Liver (tissue), 9 donors: ENCODE measurements around the gene NQO2. TPM values are rescaled to one million over a fixed set of nuclear protein-coding genes. Genes with fewer than 3 reads are reported as not detected.
A peak's percentile ranks its signal among the peaks of the same experiment; 100 is the strongest.
"Not testable (repeated sequence)": the region's sequence is repeated elsewhere in the genome, so short reads cannot be mapped to it uniquely, and the experiment has no call there.

ENCODE experiments used
- DNase-seq: peaks from one replicate; pipeline ENCODE4 v3.0.0-alpha.2; 2017; ENCODE audit warnings: low spot score
- H3K27ac ChIP-seq, 2 donors: one replicate each; pipeline ENCODE4 v1.7.0; 2013; ENCODE audit warnings: inconsistent platforms in 2 of 2, low read length in 2 of 2, control low read depth in 1 of 2, low read depth in 1 of 2, mild to moderate bottlenecking in 1 of 2
- H3K27me3 ChIP-seq, 4 donors: one replicate each; pipeline versions ENCODE4 v1.6.1 to v1.7.0; 2013; ENCODE audit warnings: low read length in 3 of 4, inconsistent platforms in 1 of 4, mild to moderate bottlenecking in 1 of 4, moderate library complexity in 1 of 4; ENCODE audit not compliant: control insufficient read depth in 4 of 4, insufficient read depth in 4 of 4
- H3K36me3 ChIP-seq, 4 donors: one replicate each; pipeline versions ENCODE4 v1.6.1 to v1.7.0; 2013; ENCODE audit warnings: low read length in 3 of 4, mild to moderate bottlenecking in 3 of 4, low read depth in 1 of 4, moderate library complexity in 1 of 4; ENCODE audit not compliant: control insufficient read depth in 4 of 4, insufficient read depth in 3 of 4
- H3K4me1 ChIP-seq, 4 donors: one replicate each; pipeline versions ENCODE4 v1.6.1 to v1.7.0; 2013; ENCODE audit warnings: low read length in 3 of 4, mild to moderate bottlenecking in 3 of 4, moderate library complexity in 1 of 4; ENCODE audit not compliant: control insufficient read depth in 4 of 4, insufficient read depth in 4 of 4
- H3K4me3 ChIP-seq, 3 donors: one replicate each; pipeline versions ENCODE4 v1.6.1 to v1.7.0; 2013; ENCODE audit warnings: low read length in 3 of 3, control low read depth in 1 of 3, low read depth in 1 of 3, mild to moderate bottlenecking in 1 of 3
- H3K9ac ChIP-seq, 2 donors: one replicate each; pipeline ENCODE4 v1.7.0; 2013; ENCODE audit warnings: low read length in 2 of 2, mild to moderate bottlenecking in 2 of 2, moderate library complexity in 2 of 2, control low read depth in 1 of 2, low read depth in 1 of 2
- H3K9me3 ChIP-seq, 4 donors: one replicate each; pipeline versions ENCODE4 v1.6.1 to v1.7.0; 2013; ENCODE audit warnings: low read length in 3 of 4; ENCODE audit not compliant: control insufficient read depth in 4 of 4
- ATF3 ChIP-seq: IDR thresholded peaks from 2 replicates; pipeline ENCODE4 v1.6.1; 2016; ENCODE audit warnings: antibody characterized with exemption
- EGR1 ChIP-seq, 2 donors: IDR thresholded peaks; 2 replicates each; pipeline ENCODE4 v1.6.1; 2016 to 2018; ENCODE audit warnings: antibody characterized with exemption in 2 of 2, low read depth in 2 of 2
- FOXA1 ChIP-seq: IDR thresholded peaks from 2 replicates; pipeline ENCODE4 v1.6.1; 2016; ENCODE audit warnings: antibody characterized with exemption
- FOXA2 ChIP-seq: IDR thresholded peaks from 2 replicates; pipeline ENCODE4 v1.6.1; 2016; ENCODE audit warnings: antibody characterized with exemption
- GABPA ChIP-seq, 2 donors: IDR thresholded peaks in 1 of 2; conservative IDR thresholded peaks in 1 of 2; 2 replicates each; pipeline ENCODE4 v1.6.1; 2016; ENCODE audit warnings: antibody characterized with exemption in 2 of 2, mild to moderate bottlenecking in 1 of 2, moderate library complexity in 1 of 2
- HNF4A ChIP-seq, 2 donors: conservative IDR thresholded peaks; 2 replicates each; pipeline ENCODE4 v1.6.1; 2016; ENCODE audit warnings: antibody characterized with exemption in 2 of 2, mild to moderate bottlenecking in 2 of 2
- JUND ChIP-seq, 2 donors: IDR thresholded peaks; 2 replicates each; pipeline ENCODE4 v1.6.1; 2016; ENCODE audit warnings: antibody characterized with exemption in 2 of 2
- RXRA ChIP-seq, 2 donors: IDR thresholded peaks; 2 replicates each; pipeline ENCODE4 v1.6.1; 2017 to 2018; ENCODE audit warnings: antibody characterized with exemption in 2 of 2, mild to moderate bottlenecking in 1 of 2
- YY1 ChIP-seq: IDR thresholded peaks from 2 replicates; pipeline ENCODE4 v1.6.1; 2016; ENCODE audit warnings: antibody characterized with exemption, mild to moderate bottlenecking
- WGBS: extraction: QIAGEN DNeasy Blood & Tissue Kit; methylation state at CpG from one replicate; pipeline ENCODE4 v1.1.7; 2013; 5-methylcytosine and 5-hydroxymethylcytosine counted together
- polyA plus RNA-seq, 2 donors: library from polyadenylated mRNA; stranded (reverse) in 1 of 2; unstranded in 1 of 2; fragments of 200-250 nt in 1 of 2; fragments of >200 nt in 1 of 2; fragmentation: Nextera tagmentation in 1 of 2; extraction: Ambion mirVana in 1 of 2; gene quantifications; one replicate each; pipeline versions ENCODE4 v1.2.1 to v1.2.3, GENCODE V29; 2013 to 2015
- total RNA-seq, 2 donors: library from RNA; depleted of rRNA; stranded (reverse); fragments of >200 nt; gene quantifications; one replicate each; pipeline ENCODE4 v1.2.3, GENCODE V29; 2014
- TF ChIP-seq, protein P1 (sequence below): IDR thresholded peaks from 2 replicates; pipeline ENCODE4 v1.6.1; 2016; ENCODE audit warnings: antibody characterized with exemption, mild to moderate bottlenecking
- donor health status: healthy.
- donor health status: healthy.
- donor health status: healthy.
- donor health status: healthy.
- donor health status: healthy.

Gene NQO2
- total and polyA plus RNA-seq, 4 donors, result 11.5 to 127 (median 92.7) TPM

- H3K27ac ChIP-seq, result no peak overlapping the region
- H3K36me3 ChIP-seq, result no peaks in the 10 kb centered on the region
- DNase-seq, result no peak
- no peaks in the 10 kb centered on the region for H3K9me3 ChIP-seq
- no peak overlapping the region for H3K4me3 ChIP-seq
- 49% methylated on average over 2 of the region's 2 CpGs for whole genome bisulfite sequencing
- H3K4me1 ChIP-seq, result peaks cover 0 to 12% (median 4%) of the 10 kb centered on the region in 4 donors
- no peaks in the 10 kb centered on the region for H3K27me3 ChIP-seq
- H3K9ac ChIP-seq, result no peak overlapping the region
- TF ChIP-seq EGR1 (IDR thresholded peaks at IDR 0.05; ENCODE audit: low read depth in 2 of 2) (no peak), JUND (IDR thresholded peaks at IDR 0.05) (no peak), FOXA2 (no peak), GABPA (IDR thresholded peaks at IDR 0.05 in 1 of 2, conservative IDR thresholded peaks at IDR 0.05 in 1 of 2) (no peak)
Observed at GRCh38 chr6:3058957-3059356, 59.3 kb downstream of the NQO2 start.

GRCh38 chr6:3060092-3060491 lies 60.4 kb downstream of the NQO2 start:
- DNase-seq, H3K9me3 ChIP-seq: not testable (repeated sequence)

GRCh38 chr6:3061501-3061941 lies 61.8 kb downstream of the NQO2 start:
- no peaks in the 10 kb centered on the region for H3K9me3 ChIP-seq
- DNase-seq, result no peak
- H3K36me3 ChIP-seq, result no peaks in the 10 kb centered on the region
- WGBS, result 96% methylated on average over 5 of the region's 5 CpGs
- TF ChIP-seq RXRA (IDR thresholded peaks at IDR 0.05) (no peak), EGR1 (IDR thresholded peaks at IDR 0.05; ENCODE audit: low read depth in 2 of 2) (no peak), FOXA1 (no peak), ATF3 (no peak), YY1 (no peak), FOXA2 (no peak), HNF4A (conservative IDR thresholded peaks at IDR 0.05) (no peak)
- TF ChIP-seq, protein P1, sequence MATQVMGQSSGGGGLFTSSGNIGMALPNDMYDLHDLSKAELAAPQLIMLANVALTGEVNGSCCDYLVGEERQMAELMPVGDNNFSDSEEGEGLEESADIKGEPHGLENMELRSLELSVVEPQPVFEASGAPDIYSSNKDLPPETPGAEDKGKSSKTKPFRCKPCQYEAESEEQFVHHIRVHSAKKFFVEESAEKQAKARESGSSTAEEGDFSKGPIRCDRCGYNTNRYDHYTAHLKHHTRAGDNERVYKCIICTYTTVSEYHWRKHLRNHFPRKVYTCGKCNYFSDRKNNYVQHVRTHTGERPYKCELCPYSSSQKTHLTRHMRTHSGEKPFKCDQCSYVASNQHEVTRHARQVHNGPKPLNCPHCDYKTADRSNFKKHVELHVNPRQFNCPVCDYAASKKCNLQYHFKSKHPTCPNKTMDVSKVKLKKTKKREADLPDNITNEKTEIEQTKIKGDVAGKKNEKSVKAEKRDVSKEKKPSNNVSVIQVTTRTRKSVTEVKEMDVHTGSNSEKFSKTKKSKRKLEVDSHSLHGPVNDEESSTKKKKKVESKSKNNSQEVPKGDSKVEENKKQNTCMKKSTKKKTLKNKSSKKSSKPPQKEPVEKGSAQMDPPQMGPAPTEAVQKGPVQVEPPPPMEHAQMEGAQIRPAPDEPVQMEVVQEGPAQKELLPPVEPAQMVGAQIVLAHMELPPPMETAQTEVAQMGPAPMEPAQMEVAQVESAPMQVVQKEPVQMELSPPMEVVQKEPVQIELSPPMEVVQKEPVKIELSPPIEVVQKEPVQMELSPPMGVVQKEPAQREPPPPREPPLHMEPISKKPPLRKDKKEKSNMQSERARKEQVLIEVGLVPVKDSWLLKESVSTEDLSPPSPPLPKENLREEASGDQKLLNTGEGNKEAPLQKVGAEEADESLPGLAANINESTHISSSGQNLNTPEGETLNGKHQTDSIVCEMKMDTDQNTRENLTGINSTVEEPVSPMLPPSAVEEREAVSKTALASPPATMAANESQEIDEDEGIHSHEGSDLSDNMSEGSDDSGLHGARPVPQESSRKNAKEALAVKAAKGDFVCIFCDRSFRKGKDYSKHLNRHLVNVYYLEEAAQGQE, result no peak
- no peak overlapping the region for H3K27ac ChIP-seq
- H3K27me3 ChIP-seq, result no peaks in the 10 kb centered on the region
- peaks cover 0 to 10% (median 4%) of the 10 kb centered on the region in 4 donors for H3K4me1 ChIP-seq
- no peak overlapping the region for H3K9ac ChIP-seq
- no peak overlapping the region for H3K4me3 ChIP-seq

More at GRCh38 chr6:3060092-3060491, 60.4 kb downstream of the NQO2 start:
- H3K36me3 ChIP-seq, H3K9ac ChIP-seq, H3K27me3 ChIP-seq, H3K4me3 ChIP-seq, H3K27ac ChIP-seq: not testable (repeated sequence)
- 97% methylated on average over 11 of the region's 11 CpGs for WGBS
- H3K4me1 ChIP-seq, result peaks cover 0 to 14% (median 7%) of the 10 kb centered on the region in 4 donors

DNA sequence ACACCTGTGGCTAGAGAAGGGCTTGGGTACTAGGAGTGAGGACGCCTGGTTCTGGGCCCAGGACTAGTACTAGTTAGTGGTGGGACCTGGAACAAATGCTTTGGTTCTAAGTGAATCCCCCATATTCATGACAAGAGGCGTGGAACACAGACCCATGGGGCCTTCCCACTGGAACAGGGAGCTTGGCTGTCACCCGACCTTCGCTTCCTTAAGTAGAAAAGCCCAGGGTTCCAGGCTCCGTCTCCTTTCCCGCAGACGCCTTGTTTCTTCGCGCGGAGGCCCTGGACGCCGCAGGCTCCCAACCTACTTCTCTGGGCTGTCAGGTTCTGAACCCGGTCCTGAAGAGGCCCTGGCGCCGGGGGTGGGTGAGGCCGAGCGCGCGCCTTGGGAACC lies 63.6 kb downstream of the NQO2 start:
- not testable (repeated sequence) for DNase-seq, H3K9me3 ChIP-seq, H3K36me3 ChIP-seq, H3K27me3 ChIP-seq, H3K9ac ChIP-seq
- 5% methylated on average over 14 of the region's 19 CpGs for WGBS
- Histone ChIP-seq H3K27ac (peak overlapping the region; percentile 74 to 88), H3K4me1 (peaks cover 0 to 15% (median 6%) of the 10 kb centered on the region in 4 donors), H3K4me3 (peak overlapping the region in 2 of 3 donors; percentile 77 to 81)
